ENCODE data around the gene DPY19L2.
"Not testable (repeated sequence)": the region's sequence is repeated elsewhere in the genome, so short reads cannot be mapped to it uniquely, and the experiment has no call there.

DNA sequence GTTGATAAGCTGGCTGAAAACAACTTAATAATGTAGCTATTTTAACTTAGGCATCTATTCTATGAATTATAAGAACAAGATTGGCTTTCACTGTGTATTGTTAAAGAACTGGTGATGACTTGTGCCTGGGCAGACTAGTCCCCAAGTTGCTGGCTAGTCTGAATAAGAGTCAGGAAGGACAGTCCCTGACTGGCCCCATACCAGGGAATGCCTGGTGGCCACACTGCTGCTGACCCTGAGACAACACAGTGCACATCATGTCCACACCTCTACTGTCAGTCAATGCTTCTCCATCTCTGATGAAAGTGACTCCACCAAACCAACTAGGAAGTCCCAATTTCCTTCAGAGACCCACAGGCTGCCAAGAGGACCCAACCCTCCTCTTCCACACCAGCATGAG is 130.5 kb downstream of the DPY19L2 start:
- not testable (repeated sequence) for TF ChIP-seq EZH2 (IDR thresholded peaks at IDR 0.05)
- TF ChIP-seq, protein P1, sequence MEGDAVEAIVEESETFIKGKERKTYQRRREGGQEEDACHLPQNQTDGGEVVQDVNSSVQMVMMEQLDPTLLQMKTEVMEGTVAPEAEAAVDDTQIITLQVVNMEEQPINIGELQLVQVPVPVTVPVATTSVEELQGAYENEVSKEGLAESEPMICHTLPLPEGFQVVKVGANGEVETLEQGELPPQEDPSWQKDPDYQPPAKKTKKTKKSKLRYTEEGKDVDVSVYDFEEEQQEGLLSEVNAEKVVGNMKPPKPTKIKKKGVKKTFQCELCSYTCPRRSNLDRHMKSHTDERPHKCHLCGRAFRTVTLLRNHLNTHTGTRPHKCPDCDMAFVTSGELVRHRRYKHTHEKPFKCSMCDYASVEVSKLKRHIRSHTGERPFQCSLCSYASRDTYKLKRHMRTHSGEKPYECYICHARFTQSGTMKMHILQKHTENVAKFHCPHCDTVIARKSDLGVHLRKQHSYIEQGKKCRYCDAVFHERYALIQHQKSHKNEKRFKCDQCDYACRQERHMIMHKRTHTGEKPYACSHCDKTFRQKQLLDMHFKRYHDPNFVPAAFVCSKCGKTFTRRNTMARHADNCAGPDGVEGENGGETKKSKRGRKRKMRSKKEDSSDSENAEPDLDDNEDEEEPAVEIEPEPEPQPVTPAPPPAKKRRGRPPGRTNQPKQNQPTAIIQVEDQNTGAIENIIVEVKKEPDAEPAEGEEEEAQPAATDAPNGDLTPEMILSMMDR (IDR thresholded peaks at IDR 0.05): not testable (repeated sequence)

All from neural progenitor cell (in vitro differentiated cells).